NOMO-1 treated with DMSO at 0.1 percent for 48 hours (cell line): Measurements from ENCODE around the gene CBY2.
A peak's percentile ranks its signal among the peaks of the same experiment; 100 is the strongest.
"Not testable (repeated sequence)": the region's sequence is repeated elsewhere in the genome, so short reads cannot be mapped to it uniquely, and the experiment has no call there.

Experiments used
- DNase-seq: peaks from one replicate; lab custom pipeline; 2025; ENCODE audit not compliant: unreplicated experiment; lab: John Stamatoyannopoulos, UW

Gene CBY2

DNA sequence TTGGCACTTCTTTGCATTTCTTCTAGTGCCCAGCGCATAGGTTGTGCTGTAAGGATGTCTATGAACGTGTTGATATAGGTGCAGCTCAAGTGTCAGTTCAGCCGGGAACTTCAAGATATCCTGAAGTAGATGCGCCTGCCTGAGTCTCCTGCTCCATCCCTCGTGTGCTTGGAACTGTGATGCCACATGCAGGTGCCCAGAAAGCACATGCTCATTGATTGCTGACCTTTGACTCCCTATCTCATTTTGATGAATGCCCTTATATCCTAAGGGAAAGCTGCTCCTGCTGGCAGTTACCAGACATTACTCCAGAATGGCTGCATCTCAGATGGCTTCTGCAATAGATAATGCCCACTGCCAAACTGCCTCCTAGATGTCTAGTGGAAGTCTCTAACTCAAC, 40.9 kb downstream of the CBY2 start:
- no peak for DNase-seq

DNA sequence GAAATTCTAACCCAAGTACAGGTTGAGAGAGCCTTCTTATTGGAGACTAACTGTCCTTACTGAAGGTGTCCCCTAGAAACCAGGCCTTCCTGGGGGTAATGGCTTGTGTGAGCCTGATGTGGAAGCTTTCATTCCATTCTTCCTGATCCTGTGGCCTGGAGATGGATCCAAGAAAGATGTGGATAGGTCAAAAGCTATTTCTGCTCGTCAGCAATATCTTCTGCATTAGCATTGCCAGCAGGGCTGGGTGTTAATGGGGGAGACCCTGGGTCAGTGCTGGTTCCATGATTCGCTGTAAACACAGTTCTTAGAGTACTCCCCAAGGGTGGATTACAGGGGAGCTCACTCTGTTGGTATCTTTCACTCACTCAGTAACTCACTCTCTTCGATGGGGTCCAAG, 42.9 kb downstream of the CBY2 start:
- DNase-seq = no peak

DNA sequence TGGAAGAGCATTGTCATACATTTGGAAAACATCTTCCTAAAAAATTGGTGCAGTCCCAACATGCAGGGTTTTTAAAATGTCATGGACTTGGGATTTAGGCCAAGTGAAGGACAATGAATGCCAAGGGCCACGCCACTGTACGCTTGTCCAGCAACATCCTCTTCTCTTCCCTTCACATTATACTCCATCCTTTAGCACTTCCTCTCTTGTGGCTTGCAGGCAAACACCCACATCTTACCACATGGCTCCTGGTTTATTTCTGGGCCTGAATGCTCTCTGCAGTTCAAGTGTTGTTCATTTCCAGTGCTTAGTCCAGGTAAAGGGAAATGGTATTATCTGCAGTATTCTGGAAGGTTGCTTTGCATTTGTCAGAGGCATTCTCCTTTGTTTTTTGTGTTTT, 45.0 kb downstream of the CBY2 start:
- DNase-seq = peak; percentile 71

DNA sequence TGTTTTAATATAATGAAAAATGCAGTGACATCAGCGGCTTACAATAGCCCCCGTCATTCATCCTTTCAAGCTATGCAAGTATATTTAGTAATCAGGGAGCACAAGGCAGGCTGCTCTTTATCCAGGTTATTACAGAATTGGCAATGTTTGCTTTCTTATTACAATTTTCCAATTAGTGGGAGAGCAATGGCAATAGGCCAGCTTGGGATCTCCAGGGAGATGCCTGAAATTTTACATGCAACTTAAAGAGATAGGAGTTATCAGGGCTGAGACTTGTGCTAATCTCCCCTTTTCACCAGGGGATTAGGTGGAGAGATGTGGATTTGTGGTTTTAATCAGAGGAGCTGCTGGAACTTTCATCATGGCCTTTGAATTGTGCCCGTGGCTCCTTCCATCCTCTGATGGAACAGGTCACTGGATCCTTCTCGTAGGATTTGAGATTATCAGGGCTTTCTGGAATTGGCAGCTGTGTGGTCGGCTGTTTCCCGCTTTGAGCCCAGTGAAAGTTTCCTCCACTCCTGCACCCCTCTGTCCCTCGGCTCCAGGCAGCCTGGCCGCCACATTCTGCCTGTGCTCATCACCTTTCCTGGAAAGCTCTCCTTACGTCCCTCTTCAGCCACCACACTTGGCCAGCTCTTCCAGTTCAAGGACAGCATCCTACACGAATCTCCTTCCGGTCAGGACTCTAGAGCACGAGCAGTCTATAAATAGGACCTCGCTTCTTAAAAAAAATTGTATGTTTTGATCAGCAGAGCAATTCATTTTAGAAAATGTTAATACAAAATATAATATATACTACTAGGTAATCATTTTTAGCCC, 47.0 kb downstream of the CBY2 start:
- no peak for DNase-seq

DNA sequence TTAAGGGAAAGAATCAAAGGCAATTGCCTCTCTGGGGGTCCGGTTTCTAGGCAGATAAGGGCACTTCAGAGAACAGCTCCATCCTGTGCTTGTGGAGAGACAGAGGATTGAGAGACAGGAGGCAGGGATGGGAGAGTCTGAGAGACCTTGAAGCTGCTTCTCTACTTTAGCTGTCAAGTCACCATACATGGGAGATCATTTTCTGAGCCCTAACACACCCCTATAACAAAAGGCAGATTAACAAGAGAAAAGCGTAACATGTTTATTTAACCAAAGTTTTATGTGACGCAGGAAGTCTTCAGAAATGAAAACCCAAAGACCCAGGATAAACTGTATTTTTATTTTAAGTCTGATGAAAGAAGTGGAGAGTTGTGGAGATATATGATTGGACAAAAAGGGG, 48.4 kb downstream of the CBY2 start:
- DNase-seq = no peak

DNA sequence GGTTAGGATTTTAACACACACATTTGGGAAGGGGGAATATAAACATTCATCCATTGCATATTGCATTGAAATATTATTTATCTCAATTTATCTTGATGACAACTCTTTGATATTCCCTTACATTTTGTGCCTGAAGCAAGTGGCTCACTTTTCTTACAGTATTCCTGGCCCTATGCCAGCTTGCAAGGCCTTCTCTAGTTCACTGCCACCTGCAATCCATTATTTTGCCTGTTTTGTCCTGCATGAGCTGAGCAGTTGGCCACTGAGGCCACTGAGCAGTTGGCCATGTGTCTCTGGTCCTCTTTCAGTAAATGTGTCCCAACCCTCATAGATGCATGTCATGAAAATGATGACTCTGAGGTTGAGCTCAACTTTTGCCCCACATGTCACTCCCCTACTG, 49.8 kb downstream of the CBY2 start:
- no peak for DNase-seq

DNA sequence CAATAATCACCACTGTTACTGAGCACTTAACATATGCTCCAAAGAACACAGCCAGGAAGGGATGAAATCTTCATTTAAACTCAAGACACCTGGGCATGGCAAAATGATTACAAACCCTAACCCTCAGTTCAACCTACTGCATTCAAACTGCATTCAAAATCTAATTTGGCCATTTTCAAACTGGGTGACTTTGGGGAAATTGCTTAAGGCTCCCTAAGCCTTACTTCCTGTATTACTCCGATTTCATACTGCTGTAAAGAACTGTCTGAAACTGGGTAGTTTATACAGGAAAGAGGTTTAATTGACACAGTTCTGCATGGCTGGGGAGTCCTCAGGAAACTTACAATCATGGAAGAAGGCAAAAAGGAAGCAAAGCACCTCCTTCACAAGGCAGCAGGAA, 50.4 kb downstream of the CBY2 start:
- DNase-seq = peak; percentile 53

DNA sequence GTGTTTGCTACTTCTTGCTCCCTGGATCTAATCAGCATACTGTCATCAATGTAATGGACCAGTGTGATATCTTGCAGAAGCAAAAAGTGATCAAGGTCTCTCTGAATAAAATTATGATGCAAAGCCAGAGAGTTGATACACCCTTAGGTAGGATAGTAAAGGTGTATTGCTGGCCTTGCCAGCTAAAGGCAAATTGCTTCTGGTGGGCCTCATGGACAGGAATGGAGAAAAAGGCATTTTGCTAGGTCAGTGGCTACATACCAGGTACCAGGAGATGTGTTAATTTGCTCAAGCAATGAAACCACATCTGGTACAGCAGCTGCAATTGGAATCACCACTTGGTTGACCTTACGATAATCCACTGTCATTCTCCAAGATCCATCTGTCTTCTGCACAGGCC, 54.4 kb downstream of the CBY2 start:
- not testable (repeated sequence) for DNase-seq

DNA sequence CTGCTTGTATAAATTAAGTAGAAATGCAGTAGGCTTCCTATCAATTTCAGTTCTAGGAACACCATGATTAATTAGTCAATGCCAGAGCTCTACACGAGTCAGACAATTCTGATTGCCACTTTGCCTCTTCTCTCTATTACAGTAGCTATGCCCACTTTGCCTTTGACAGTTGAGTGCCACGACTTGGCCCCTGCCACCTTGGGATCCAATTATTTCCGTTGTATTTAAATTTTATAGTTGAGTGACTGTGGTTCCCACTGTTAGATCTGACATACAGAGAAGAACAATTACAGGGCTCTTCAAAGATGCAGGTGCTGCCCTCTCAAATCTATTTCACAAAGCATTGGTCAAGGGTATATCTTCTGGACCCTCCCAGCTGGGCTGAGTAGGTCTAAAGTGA, 55.5 kb downstream of the CBY2 start:
- not testable (repeated sequence) for DNase-seq

DNA sequence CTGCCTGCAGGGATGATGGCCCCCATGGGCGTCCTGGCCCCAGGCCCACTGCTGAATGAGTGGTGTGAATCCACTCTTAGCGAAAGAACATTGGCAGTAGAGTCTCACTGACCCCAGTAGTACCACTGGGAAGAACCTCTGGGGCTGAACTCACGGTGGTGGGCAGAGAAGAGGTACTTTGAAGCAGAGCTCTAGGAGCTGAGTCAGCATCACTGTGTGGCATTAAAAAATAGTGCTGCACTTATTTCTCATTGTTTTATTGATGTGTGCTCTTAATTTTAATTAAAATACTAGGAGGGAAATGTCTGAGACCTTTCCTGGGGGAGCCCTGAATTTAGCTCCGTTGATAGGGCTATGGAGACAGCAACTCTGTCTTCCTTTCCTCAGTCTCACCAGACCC, 61.3 kb downstream of the CBY2 start:
- DNase-seq = no peak
